SK-N-MC (cell line): ENCODE data around the gene NDUFB10.

Experiments used
- EZH2 ChIP-seq: fragments of 200-600 bp; sonication (generic); IDR thresholded peaks from one replicate; pipeline ENCODE4 v1.6.1; 2017; ENCODE audit warnings: antibody characterized with exemption
- POLR2AphosphoS5 ChIP-seq: IDR thresholded peaks from 2 replicates; pipeline ENCODE4 v1.6.1; 2012; ENCODE audit warnings: mild to moderate bottlenecking, low read depth, low read length, borderline replicate concordance

DNA sequence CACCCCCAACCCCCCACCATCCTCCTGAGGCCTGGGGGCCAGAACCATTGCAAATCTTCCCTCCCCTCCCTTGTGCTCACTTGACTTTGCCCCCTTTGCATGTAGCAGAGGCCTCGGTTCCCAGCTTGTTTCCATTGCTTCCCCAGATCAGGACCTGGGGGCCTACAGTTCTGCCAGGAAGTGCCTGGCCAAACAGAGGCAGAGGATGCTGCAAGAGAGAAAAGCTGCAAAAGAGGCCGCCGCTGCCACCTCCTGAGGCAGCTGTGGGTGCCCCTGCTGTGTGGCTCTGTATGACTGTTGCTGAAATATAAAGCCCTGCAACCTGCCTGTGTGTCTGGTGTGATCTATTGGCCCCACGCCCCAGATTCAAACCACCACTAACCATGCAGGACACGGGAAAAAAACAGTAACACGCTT lies 2.3 kb downstream of the NDUFB10 start:
- TF ChIP-seq EZH2 = no peak
- TF ChIP-seq POLR2AphosphoS5 = no peak; the same call in 1 of the 2 replicates
